ENCODE data around the gene DNAJC11. TPM values are rescaled to one million over a fixed set of nuclear protein-coding genes. Genes with fewer than 3 reads are reported as not detected.

DNAJC11 gene
- total and polyA plus RNA-seq, 7 donors, result 21.0 to 48.5 (median 33.0) TPM

DNA sequence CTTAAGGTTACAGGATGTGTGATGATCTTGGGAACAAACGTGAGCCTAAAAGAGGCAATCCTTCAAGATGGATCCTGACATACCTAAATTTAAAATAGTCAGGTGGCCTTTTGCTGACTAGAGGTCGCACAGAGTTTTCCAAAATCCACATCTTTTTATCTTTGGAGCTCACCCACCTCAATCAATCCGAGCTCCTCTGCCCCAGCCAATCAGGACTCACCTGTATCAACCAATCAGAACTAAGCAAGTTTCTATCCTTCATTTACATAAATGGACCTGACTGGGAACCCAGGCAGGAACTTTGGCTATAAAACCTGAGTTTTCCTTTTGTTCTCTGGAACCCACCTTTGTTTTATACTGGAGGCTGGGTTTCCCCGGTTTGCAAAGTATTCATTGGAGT, 16.2 kb downstream of the DNAJC11 start:
- H3K9me3 ChIP-seq, result no peaks in the 10 kb centered on the region
- H3K27me3 ChIP-seq, result no peaks in the 10 kb centered on the region
- H3K4me1 ChIP-seq, result peaks cover 0 to 4% (median 0%) of the 10 kb centered on the region in 4 donors
- no peak for TF ChIP-seq EP300 (IDR thresholded peaks at IDR 0.05)
- TF ChIP-seq POLR2AphosphoS5 (IDR thresholded peaks at IDR 0.05), result no peak
- TF ChIP-seq, protein P1, sequence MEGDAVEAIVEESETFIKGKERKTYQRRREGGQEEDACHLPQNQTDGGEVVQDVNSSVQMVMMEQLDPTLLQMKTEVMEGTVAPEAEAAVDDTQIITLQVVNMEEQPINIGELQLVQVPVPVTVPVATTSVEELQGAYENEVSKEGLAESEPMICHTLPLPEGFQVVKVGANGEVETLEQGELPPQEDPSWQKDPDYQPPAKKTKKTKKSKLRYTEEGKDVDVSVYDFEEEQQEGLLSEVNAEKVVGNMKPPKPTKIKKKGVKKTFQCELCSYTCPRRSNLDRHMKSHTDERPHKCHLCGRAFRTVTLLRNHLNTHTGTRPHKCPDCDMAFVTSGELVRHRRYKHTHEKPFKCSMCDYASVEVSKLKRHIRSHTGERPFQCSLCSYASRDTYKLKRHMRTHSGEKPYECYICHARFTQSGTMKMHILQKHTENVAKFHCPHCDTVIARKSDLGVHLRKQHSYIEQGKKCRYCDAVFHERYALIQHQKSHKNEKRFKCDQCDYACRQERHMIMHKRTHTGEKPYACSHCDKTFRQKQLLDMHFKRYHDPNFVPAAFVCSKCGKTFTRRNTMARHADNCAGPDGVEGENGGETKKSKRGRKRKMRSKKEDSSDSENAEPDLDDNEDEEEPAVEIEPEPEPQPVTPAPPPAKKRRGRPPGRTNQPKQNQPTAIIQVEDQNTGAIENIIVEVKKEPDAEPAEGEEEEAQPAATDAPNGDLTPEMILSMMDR (IDR thresholded peaks at IDR 0.05), result no peak
- TF ChIP-seq POLR2A (IDR thresholded peaks at IDR 0.05), result no peak
- 94 to 97% methylated on average over 4 of the region's 4 CpGs for WGBS, 2 donors
- no peak overlapping the region for H3K27ac ChIP-seq
- peaks cover 0 to 5% (median 2%) of the 10 kb centered on the region in 4 donors for H3K36me3 ChIP-seq
- intact Hi-C loops (cut with DNase I), result no loop called here
- no peak overlapping the region for H3K4me3 ChIP-seq
- DNase-seq, result no peak

DNA sequence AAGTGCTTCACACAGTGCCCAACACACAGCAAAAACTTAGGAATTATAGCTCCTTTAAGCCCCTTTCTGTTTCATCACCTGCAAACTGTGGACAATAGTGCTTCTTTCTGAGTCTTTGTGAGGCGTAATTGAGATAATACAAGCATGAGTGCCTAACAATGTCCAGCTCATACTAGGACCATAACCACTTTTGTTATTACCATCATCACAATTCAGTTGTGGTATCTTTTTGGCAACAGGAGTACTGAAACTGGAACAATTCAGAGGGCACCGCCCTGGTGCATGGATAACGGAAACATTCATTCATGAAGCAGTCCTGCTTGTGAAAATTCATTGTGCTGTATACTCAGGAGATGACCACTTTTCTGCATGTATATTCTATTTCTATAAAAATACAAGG, 18.2 kb downstream of the DNAJC11 start:
- TF ChIP-seq, protein P1 (IDR thresholded peaks at IDR 0.05), result no peak
- no peak for TF ChIP-seq POLR2AphosphoS5 (IDR thresholded peaks at IDR 0.05)
- no peak for TF ChIP-seq POLR2A (IDR thresholded peaks at IDR 0.05)
- TF ChIP-seq EP300 (IDR thresholded peaks at IDR 0.05), result no peak
- Histone ChIP-seq H3K27ac (no peak overlapping the region), H3K27me3 (no peaks in the 10 kb centered on the region), H3K9me3 (no peaks in the 10 kb centered on the region), H3K4me3 (no peak overlapping the region), H3K36me3 (peaks cover 7 to 17% (median 12%) of the 10 kb centered on the region in 4 donors), H3K4me1 (peaks cover 0 to 4% (median 0%) of the 10 kb centered on the region in 4 donors)
- DNase-seq, result no peak
- WGBS, 2 donors, result 89 to 90% methylated on average over 3 of the region's 3 CpGs
- intact Hi-C loops (cut with DNase I), result no loop called here

DNA sequence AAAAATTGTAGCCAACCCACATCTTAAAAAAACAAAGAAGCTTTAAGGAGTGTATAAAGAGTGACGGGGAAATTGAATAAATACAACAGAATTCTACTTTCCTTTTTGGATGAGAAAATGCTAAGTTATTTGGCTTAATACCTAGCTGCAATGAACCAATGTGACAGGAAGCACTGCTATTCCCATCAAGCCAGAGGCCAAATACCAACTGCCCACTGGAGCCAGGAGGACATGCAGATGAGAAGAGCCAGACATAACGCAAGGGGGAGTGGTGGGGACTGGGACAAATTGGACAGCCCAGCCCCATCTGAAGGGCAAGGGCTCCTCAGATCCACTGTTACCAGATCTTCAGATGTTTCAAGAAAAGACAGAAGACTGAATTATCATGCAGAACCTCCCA, 25.7 kb downstream of the DNAJC11 start:
- intact Hi-C loops (cut with DNase I), result no loop called here
- no peak overlapping the region for H3K4me3 ChIP-seq
- peaks cover 0 to 15% (median 13%) of the 10 kb centered on the region in 4 donors for H3K4me1 ChIP-seq
- WGBS, 2 donors, result 95% methylated on average over 2 of the region's 2 CpGs
- TF ChIP-seq EP300 (IDR thresholded peaks at IDR 0.05), result no peak
- TF ChIP-seq, protein P1 (IDR thresholded peaks at IDR 0.05), result no peak
- H3K9me3 ChIP-seq, result no peaks in the 10 kb centered on the region
- H3K36me3 ChIP-seq, result peaks cover 7 to 48% (median 30%) of the 10 kb centered on the region in 4 donors
- H3K27me3 ChIP-seq, result no peaks in the 10 kb centered on the region
- DNase-seq, result no peak
- H3K27ac ChIP-seq, result no peak overlapping the region

DNA sequence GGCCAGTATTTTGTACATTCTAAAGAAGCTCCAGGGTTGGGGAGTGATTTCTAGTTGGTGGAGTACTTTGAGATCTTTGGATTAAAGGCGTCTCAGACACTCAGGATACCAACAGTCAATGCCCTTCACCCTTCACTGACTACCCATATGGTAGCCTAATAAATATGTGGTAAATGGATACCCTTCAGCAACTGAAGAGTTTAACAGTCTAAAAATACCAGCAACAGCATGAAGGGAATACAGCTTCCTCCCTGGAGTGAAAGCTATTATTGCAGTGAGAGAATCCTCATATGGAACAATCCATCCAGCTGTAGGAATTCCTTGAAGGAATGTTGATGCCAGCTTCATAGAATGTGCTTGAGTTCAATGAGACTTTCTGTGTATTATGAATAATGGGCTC, 26.8 kb downstream of the DNAJC11 start:
- 95% methylated on average over 1 of the region's 1 CpG for WGBS, 2 donors
- no peak overlapping the region for H3K4me3 ChIP-seq
- DNase-seq, result no peak
- H3K36me3 ChIP-seq, result peaks cover 5 to 42% (median 23%) of the 10 kb centered on the region in 4 donors
- no peak for TF ChIP-seq EP300 (IDR thresholded peaks at IDR 0.05)
- no peak for TF ChIP-seq POLR2AphosphoS5 (IDR thresholded peaks at IDR 0.05)
- no peak overlapping the region for H3K27ac ChIP-seq
- no peaks in the 10 kb centered on the region for H3K9me3 ChIP-seq
- no peaks in the 10 kb centered on the region for H3K27me3 ChIP-seq
- H3K4me1 ChIP-seq, result peaks cover 0 to 15% (median 13%) of the 10 kb centered on the region in 4 donors
- intact Hi-C loops (cut with DNase I), result no loop called here

DNA sequence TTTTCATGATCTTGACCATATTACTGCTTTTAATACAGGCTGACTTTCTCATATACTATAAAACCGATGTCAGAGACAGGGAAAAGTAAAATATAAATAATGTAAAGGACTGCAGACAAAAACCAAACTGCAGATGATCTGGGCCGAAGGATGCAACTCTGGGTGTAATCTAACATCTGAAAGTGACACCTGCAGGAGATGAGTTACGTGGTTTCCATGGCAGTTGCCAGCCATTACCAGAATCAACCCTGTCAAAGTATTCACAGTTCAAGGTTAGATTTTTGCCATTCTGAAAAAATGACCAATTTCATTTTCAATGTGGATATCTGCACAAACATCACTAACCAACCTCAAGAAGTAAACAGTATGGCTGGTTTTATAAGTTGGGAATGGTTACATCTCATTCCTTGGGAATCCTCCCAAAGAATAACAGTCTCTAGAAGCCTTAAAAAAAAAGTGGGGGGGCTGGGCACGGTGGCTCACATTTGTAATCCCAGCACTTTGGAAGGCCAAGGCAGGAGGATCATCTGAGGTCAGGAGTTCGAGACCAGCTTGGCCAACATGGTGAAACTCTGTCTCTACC, 27.7 kb downstream of the DNAJC11 start:
- Histone ChIP-seq H3K4me3 (no peak overlapping the region), H3K27ac (no peak overlapping the region), H3K4me1 (peaks cover 0 to 15% (median 13%) of the 10 kb centered on the region in 4 donors), H3K27me3 (no peaks in the 10 kb centered on the region), H3K36me3 (peaks cover 0 to 39% (median 17%) of the 10 kb centered on the region in 4 donors), H3K9me3 (no peaks in the 10 kb centered on the region)
- intact Hi-C loops (cut with DNase I), result no loop called here
- 88 to 91% methylated on average over 5 of the region's 5 CpGs for WGBS, 2 donors
- no peak for DNase-seq
- TF ChIP-seq, protein P1 (IDR thresholded peaks at IDR 0.05), result no peak
- TF ChIP-seq POLR2A (IDR thresholded peaks at IDR 0.05), result no peak
- TF ChIP-seq POLR2AphosphoS5 (IDR thresholded peaks at IDR 0.05), result no peak
- no peak for TF ChIP-seq EP300 (IDR thresholded peaks at IDR 0.05)
